ENCODE measurements around the gene LUZP2. TPM values are rescaled to one million over a fixed set of nuclear protein-coding genes. Genes with fewer than 3 reads are reported as not detected.

The LUZP2 gene
- polyA plus RNA-seq, 1 donor (not counting 4 experiments of a cell fraction or from before 2014, with no cell fraction given) = 0.08 TPM

DNA sequence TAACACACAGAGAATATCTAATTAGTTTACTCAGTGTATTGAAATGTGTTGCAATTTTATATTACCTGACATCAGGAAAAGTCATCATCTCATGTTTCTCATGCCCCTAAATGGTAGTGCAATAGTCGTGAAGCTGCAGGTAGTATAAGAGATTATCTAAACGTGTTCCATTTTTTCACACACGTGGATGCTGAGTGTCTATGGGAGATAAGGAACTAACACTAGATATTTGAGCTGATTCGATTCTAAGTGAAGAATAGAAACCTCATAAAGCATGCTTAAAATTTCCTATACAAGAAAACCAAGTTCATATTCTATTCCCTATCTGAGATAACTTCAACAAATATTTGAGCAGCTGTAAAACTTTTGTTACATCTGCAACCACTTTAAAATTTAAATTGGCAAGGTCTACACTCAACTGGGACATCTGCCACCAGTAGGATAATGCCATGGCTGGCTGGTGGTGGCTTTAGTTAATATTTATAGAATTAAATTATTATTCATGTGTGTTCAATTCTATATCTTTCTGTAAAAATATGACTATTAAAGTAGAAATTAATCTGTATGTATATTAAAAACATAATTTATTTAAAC lies 388.8 kb downstream of the LUZP2 start:
- no peak overlapping the region for H3K4me3 ChIP-seq (ENCODE audit: control insufficient read depth in 2 of 3, extremely low read depth in 1 of 3, insufficient read depth in 2 of 3, low read depth in 1 of 3, low read length in 3 of 3)
- no peak for TF ChIP-seq EZH2 (IDR thresholded peaks at IDR 0.05; ENCODE audit: low read length)
- TF ChIP-seq, protein P1, sequence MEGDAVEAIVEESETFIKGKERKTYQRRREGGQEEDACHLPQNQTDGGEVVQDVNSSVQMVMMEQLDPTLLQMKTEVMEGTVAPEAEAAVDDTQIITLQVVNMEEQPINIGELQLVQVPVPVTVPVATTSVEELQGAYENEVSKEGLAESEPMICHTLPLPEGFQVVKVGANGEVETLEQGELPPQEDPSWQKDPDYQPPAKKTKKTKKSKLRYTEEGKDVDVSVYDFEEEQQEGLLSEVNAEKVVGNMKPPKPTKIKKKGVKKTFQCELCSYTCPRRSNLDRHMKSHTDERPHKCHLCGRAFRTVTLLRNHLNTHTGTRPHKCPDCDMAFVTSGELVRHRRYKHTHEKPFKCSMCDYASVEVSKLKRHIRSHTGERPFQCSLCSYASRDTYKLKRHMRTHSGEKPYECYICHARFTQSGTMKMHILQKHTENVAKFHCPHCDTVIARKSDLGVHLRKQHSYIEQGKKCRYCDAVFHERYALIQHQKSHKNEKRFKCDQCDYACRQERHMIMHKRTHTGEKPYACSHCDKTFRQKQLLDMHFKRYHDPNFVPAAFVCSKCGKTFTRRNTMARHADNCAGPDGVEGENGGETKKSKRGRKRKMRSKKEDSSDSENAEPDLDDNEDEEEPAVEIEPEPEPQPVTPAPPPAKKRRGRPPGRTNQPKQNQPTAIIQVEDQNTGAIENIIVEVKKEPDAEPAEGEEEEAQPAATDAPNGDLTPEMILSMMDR (optimal IDR thresholded peaks at IDR 0.05 in 1 of 3, IDR thresholded peaks at IDR 0.05 in 1 of 3, conservative IDR thresholded peaks at IDR 0.05 in 1 of 3; ENCODE audit: extremely low read depth in 1 of 3, insufficient read depth in 2 of 3, low read length in 3 of 3) = no peak
- H3K36me3 ChIP-seq (ENCODE audit: control insufficient read depth in 2 of 2, extremely low read depth in 1 of 2, insufficient read depth in 2 of 2, low read length in 2 of 2) = no peaks in the 10 kb centered on the region
- no peak overlapping the region for H3K9ac ChIP-seq (ENCODE audit: control insufficient read depth, extremely low read depth, insufficient read depth, low read length)
- no peak for FAIRE-seq
- no peaks in the 10 kb centered on the region for H3K79me2 ChIP-seq (ENCODE audit: control insufficient read depth, insufficient read depth, low read length)
- no peaks in the 10 kb centered on the region for H3K4me1 ChIP-seq (ENCODE audit: control insufficient read depth, extremely low read depth, insufficient read depth, low read length)
- H3K4me2 ChIP-seq (ENCODE audit: control insufficient read depth, extremely low read depth, insufficient read depth, low read depth, low read length) = no peak overlapping the region
- no peaks in the 10 kb centered on the region for H4K20me1 ChIP-seq (ENCODE audit: control insufficient read depth, extremely low read depth, insufficient read depth, low read length)
- H3K9me1 ChIP-seq (ENCODE audit: control insufficient read depth, extremely low read depth, insufficient read depth, low read length) = no peaks in the 10 kb centered on the region
- no peak overlapping the region for H2AFZ ChIP-seq (ENCODE audit: control insufficient read depth, low read length)
- no peaks in the 10 kb centered on the region for H3K27me3 ChIP-seq (ENCODE audit: control insufficient read depth, extremely low read depth, insufficient read depth, low read length)
- dilution Hi-C loops (cut with MboI; ENCODE audit: extremely low pct_ligation_motif_present, low sequenced_read_pairs) = no loop called here
- DNase-seq (ENCODE audit: low read depth, low spot score) = no peak
- H3K27ac ChIP-seq (ENCODE audit: control insufficient read depth, insufficient read depth, low read length) = no peak overlapping the region
- no peaks in the 10 kb centered on the region for H3K9me3 ChIP-seq (ENCODE audit: control insufficient read depth, low read depth, low read length)

DNA sequence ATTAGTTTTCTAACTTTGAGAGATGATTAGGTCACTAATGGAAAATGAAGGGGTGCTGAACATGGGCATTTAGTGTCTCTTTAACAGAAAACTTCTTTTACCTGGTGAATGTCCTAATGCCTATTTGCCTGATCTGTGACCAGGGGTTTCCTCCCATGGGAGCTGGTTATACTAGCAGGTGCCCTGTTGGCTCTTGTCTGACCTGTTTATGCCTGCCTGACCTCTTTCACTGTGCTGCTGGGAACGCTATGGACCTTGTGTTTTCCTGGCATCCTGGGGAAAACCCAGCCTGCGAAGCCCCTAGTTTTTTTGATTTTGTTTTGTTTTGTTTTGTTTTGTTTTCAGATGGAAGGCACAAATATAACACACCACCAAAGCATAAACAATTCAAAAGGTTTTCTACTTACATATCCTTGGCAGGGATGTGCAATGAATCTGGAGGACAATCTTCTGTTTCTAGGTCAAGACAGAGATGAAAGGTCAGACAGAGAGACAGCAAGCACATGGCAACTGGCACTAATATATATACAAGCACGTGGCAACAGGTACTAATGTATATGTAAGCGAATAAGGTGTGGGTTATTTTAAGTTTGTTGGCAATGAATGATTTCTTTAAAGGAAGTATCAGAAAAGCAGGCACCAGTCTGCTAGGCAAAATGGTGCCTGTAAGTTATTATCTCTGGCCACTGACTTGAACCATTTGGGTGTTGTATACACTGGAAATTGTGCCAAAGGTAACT lies 390.2 kb downstream of the LUZP2 start:
- Histone ChIP-seq H3K79me2 (ENCODE audit: control insufficient read depth, insufficient read depth, low read length) (no peaks in the 10 kb centered on the region), H3K4me3 (ENCODE audit: control insufficient read depth in 2 of 3, extremely low read depth in 1 of 3, insufficient read depth in 2 of 3, low read depth in 1 of 3, low read length in 3 of 3) (no peak overlapping the region), H3K4me2 (ENCODE audit: control insufficient read depth, extremely low read depth, insufficient read depth, low read depth, low read length) (no peak overlapping the region), H3K9me1 (ENCODE audit: control insufficient read depth, extremely low read depth, insufficient read depth, low read length) (no peaks in the 10 kb centered on the region), H3K9me3 (ENCODE audit: control insufficient read depth, low read depth, low read length) (no peaks in the 10 kb centered on the region), H3K36me3 (ENCODE audit: control insufficient read depth in 2 of 2, extremely low read depth in 1 of 2, insufficient read depth in 2 of 2, low read length in 2 of 2) (no peaks in the 10 kb centered on the region), H3K9ac (ENCODE audit: control insufficient read depth, extremely low read depth, insufficient read depth, low read length) (no peak overlapping the region), H4K20me1 (ENCODE audit: control insufficient read depth, extremely low read depth, insufficient read depth, low read length) (no peaks in the 10 kb centered on the region), H3K27me3 (ENCODE audit: control insufficient read depth, extremely low read depth, insufficient read depth, low read length) (no peaks in the 10 kb centered on the region), H3K27ac (ENCODE audit: control insufficient read depth, insufficient read depth, low read length) (no peak overlapping the region), H3K4me1 (ENCODE audit: control insufficient read depth, extremely low read depth, insufficient read depth, low read length) (no peaks in the 10 kb centered on the region), H2AFZ (ENCODE audit: control insufficient read depth, low read length) (no peak overlapping the region)
- FAIRE-seq = no peak
- DNase-seq (ENCODE audit: low read depth, low spot score) = no peak
- TF ChIP-seq EZH2 (IDR thresholded peaks at IDR 0.05; ENCODE audit: low read length) = no peak
- TF ChIP-seq, protein P1 (optimal IDR thresholded peaks at IDR 0.05 in 1 of 3, IDR thresholded peaks at IDR 0.05 in 1 of 3, conservative IDR thresholded peaks at IDR 0.05 in 1 of 3; ENCODE audit: extremely low read depth in 1 of 3, insufficient read depth in 2 of 3, low read length in 3 of 3) = no peak
- dilution Hi-C loops (cut with MboI; ENCODE audit: extremely low pct_ligation_motif_present, low sequenced_read_pairs) = no loop called here
